ENCODE data around the gene CHRNB1. TPM values are rescaled to one million over a fixed set of nuclear protein-coding genes. Genes with fewer than 3 reads are reported as not detected.

The CHRNB1 gene
- total and polyA plus RNA-seq, 10 of the 15 experiments (the other 5 are each of a cell fraction or from before 2014, with no cell fraction given), result 5.8 to 14.8 (median 11.3) TPM

DNA sequence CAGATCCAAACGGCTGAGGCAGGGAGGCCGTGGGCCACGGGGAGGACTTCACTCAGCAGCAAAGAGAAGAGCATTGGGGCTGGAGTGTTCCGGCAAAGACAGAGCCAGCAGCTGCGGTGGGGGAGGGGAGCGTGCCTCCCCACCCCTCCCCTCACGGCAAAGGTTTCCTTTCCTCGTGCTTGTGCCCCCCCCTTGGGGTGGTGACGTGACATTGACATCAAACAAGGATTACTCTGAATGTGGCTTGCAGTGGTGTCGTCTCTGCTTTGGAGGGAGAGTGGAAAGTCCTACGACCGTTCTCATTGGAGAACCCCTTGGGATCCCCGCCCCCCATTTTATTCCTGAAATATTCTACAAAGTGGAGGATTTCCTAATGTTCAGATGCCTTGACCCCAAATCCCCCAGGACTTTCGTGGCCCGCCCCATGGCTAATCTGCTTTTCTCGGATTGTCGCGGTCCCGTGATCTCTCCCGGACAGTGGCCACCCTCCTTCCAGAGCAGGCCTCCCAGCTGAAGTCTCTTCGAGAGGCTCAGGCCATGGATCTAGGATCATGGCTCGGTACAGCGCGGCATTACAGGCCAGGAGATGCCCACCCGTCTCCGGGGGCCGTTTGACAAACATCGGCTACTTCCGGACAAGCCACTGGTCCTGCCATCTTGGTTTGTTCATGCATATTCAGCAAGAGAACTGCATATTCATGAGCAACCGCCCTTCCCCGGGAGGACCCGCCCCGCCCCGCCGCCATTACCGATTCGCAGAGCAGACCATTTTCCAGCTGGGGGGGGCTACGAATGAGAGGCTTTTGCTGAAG lies 38.6 kb downstream of the CHRNB1 start (continued):
- TF ChIP-seq ZNF217 (IDR thresholded peaks at IDR 0.05) (no peak), BACH1 (IDR thresholded peaks at IDR 0.05; ENCODE audit: borderline replicate concordance) (no peak), MYB (IDR thresholded peaks at IDR 0.05; ENCODE audit: borderline replicate concordance, low read depth, low read length) (peak; percentile 89; the same call in 1 of the 2 replicates), TARDBP (IDR thresholded peaks at IDR 0.05; ENCODE audit: borderline replicate concordance) (no peak), NR2C1 (IDR thresholded peaks at IDR 0.05) (no peak), MXI1 (IDR thresholded peaks at IDR 0.05; ENCODE audit: low read depth, low read length) (peak; percentile 44; the same call in 1 of the 2 replicates), LARP7 (IDR thresholded peaks at IDR 0.05) (no peak), EGR1 (IDR thresholded peaks at IDR 0.05; ENCODE audit: borderline replicate concordance in 1 of 2, low read depth in 2 of 2, low read length in 2 of 2) (no peak), CBX3 (IDR thresholded peaks at IDR 0.05; ENCODE audit: borderline replicate concordance, low read depth) (no peak), RAD21 (IDR thresholded peaks at IDR 0.05; ENCODE audit: insufficient read depth, low read depth, low read length) (peak; percentile 12; the same call in 1 of the 2 replicates)
- TF ChIP-seq, protein P1, sequence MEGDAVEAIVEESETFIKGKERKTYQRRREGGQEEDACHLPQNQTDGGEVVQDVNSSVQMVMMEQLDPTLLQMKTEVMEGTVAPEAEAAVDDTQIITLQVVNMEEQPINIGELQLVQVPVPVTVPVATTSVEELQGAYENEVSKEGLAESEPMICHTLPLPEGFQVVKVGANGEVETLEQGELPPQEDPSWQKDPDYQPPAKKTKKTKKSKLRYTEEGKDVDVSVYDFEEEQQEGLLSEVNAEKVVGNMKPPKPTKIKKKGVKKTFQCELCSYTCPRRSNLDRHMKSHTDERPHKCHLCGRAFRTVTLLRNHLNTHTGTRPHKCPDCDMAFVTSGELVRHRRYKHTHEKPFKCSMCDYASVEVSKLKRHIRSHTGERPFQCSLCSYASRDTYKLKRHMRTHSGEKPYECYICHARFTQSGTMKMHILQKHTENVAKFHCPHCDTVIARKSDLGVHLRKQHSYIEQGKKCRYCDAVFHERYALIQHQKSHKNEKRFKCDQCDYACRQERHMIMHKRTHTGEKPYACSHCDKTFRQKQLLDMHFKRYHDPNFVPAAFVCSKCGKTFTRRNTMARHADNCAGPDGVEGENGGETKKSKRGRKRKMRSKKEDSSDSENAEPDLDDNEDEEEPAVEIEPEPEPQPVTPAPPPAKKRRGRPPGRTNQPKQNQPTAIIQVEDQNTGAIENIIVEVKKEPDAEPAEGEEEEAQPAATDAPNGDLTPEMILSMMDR (IDR thresholded peaks at IDR 0.05 in 2 of 3, conservative IDR thresholded peaks at IDR 0.05 in 1 of 3; ENCODE audit: control insufficient read depth in 2 of 3, extremely low read depth in 1 of 3, insufficient read depth in 1 of 3, low read depth in 3 of 3, low read length in 3 of 3), result 0 out of 6 replicates have a peak, but pooled peaks of 1 of the 3 experiments have one; percentile 6
- TF ChIP-seq, protein P2, sequence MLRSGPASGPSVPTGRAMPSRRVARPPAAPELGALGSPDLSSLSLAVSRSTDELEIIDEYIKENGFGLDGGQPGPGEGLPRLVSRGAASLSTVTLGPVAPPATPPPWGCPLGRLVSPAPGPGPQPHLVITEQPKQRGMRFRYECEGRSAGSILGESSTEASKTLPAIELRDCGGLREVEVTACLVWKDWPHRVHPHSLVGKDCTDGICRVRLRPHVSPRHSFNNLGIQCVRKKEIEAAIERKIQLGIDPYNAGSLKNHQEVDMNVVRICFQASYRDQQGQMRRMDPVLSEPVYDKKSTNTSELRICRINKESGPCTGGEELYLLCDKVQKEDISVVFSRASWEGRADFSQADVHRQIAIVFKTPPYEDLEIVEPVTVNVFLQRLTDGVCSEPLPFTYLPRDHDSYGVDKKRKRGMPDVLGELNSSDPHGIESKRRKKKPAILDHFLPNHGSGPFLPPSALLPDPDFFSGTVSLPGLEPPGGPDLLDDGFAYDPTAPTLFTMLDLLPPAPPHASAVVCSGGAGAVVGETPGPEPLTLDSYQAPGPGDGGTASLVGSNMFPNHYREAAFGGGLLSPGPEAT (IDR thresholded peaks at IDR 0.05; ENCODE audit: low read depth), result no peak
- TF ChIP-seq, protein P3, sequence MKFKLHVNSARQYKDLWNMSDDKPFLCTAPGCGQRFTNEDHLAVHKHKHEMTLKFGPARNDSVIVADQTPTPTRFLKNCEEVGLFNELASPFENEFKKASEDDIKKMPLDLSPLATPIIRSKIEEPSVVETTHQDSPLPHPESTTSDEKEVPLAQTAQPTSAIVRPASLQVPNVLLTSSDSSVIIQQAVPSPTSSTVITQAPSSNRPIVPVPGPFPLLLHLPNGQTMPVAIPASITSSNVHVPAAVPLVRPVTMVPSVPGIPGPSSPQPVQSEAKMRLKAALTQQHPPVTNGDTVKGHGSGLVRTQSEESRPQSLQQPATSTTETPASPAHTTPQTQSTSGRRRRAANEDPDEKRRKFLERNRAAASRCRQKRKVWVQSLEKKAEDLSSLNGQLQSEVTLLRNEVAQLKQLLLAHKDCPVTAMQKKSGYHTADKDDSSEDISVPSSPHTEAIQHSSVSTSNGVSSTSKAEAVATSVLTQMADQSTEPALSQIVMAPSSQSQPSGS (IDR thresholded peaks at IDR 0.05; ENCODE audit: low read length), result no peak
- TF ChIP-seq, protein P4, sequence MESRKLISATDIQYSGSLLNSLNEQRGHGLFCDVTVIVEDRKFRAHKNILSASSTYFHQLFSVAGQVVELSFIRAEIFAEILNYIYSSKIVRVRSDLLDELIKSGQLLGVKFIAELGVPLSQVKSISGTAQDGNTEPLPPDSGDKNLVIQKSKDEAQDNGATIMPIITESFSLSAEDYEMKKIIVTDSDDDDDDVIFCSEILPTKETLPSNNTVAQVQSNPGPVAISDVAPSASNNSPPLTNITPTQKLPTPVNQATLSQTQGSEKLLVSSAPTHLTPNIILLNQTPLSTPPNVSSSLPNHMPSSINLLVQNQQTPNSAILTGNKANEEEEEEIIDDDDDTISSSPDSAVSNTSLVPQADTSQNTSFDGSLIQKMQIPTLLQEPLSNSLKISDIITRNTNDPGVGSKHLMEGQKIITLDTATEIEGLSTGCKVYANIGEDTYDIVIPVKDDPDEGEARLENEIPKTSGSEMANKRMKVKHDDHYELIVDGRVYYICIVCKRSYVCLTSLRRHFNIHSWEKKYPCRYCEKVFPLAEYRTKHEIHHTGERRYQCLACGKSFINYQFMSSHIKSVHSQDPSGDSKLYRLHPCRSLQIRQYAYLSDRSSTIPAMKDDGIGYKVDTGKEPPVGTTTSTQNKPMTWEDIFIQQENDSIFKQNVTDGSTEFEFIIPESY (IDR thresholded peaks at IDR 0.05), result no peak
- TF ChIP-seq, protein P5, sequence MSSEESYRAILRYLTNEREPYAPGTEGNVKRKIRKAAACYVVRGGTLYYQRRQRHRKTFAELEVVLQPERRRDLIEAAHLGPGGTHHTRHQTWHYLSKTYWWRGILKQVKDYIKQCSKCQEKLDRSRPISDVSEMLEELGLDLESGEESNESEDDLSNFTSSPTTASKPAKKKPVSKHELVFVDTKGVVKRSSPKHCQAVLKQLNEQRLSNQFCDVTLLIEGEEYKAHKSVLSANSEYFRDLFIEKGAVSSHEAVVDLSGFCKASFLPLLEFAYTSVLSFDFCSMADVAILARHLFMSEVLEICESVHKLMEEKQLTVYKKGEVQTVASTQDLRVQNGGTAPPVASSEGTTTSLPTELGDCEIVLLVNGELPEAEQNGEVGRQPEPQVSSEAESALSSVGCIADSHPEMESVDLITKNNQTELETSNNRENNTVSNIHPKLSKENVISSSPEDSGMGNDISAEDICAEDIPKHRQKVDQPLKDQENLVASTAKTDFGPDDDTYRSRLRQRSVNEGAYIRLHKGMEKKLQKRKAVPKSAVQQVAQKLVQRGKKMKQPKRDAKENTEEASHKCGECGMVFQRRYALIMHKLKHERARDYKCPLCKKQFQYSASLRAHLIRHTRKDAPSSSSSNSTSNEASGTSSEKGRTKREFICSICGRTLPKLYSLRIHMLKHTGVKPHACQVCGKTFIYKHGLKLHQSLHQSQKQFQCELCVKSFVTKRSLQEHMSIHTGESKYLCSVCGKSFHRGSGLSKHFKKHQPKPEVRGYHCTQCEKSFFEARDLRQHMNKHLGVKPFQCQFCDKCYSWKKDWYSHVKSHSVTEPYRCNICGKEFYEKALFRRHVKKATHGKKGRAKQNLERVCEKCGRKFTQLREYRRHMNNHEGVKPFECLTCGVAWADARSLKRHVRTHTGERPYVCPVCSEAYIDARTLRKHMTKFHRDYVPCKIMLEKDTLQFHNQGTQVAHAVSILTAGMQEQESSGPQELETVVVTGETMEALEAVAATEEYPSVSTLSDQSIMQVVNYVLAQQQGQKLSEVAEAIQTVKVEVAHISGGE (CRISPR knock-in tag; IDR thresholded peaks at IDR 0.05), result no peak
- TF ChIP-seq, protein P6, sequence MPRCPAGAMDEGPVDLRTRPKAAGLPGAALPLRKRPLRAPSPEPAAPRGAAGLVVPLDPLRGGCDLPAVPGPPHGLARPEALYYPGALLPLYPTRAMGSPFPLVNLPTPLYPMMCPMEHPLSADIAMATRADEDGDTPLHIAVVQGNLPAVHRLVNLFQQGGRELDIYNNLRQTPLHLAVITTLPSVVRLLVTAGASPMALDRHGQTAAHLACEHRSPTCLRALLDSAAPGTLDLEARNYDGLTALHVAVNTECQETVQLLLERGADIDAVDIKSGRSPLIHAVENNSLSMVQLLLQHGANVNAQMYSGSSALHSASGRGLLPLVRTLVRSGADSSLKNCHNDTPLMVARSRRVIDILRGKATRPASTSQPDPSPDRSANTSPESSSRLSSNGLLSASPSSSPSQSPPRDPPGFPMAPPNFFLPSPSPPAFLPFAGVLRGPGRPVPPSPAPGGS (IDR thresholded peaks at IDR 0.05; ENCODE audit: borderline replicate concordance, insufficient read depth, low read depth, low read length, poor library complexity, severe bottlenecking), result no peak

Data from GM12878 (cell line).